K562 (cell line): ENCODE results near the gene PCYT1A. TPM values are rescaled to one million over a fixed set of nuclear protein-coding genes. Genes with fewer than 3 reads are reported as not detected.
A peak's percentile ranks its signal among the peaks of the same experiment; 100 is the strongest.

Source experiments
- CHD1 ChIP-seq: fragments of 200-600 bp; sonication (generic); IDR thresholded peaks from one replicate; pipeline ENCODE4 v1.6.1; 2012; ENCODE audit warnings: mild to moderate bottlenecking, moderate library complexity, low read length, inconsistent platforms
- ESRRA ChIP-seq: fragments of 450-650 bp; IDR thresholded peaks from 2 replicates; pipeline ENCODE4 v1.6.1; 2014; ENCODE audit warnings: low read depth, mild to moderate bottlenecking, moderate library complexity, borderline replicate concordance
- FOXA3 ChIP-seq, 2 experiments: fragments of 450-650 bp in 1 of 2; sonication (generic) in 1 of 2; formaldehyde crosslinking; IDR thresholded peaks in 1 of 2; conservative IDR thresholded peaks in 1 of 2; 2 replicates each; pipeline versions ENCODE4 v1.4.0 to v1.8.0; 2020 to 2022; ENCODE audit warnings: mild to moderate bottlenecking in 2 of 2, missing genetic modification reagents in 1 of 2
- GTF2E2 ChIP-seq: fragments of 200-800 bp; sonication (Bioruptor generic); IDR thresholded peaks from 2 replicates; pipeline ENCODE4 v1.6.1; 2016; ENCODE audit warnings: missing genetic modification characterization, missing compliant biosample characterization
- MEF2D ChIP-seq: conservative IDR thresholded peaks from 2 replicates; pipeline ENCODE4 v1.6.1; 2016; ENCODE audit warnings: low read depth, missing genetic modification characterization, missing compliant biosample characterization
- RFX1 ChIP-seq: fragments of 450-650 bp; IDR thresholded peaks from 2 replicates; pipeline ENCODE4 v1.6.1; 2016; ENCODE audit warnings: mild to moderate bottlenecking, moderate library complexity
- TBP ChIP-seq: optimal IDR thresholded peaks from 2 replicates; pipeline ENCODE3; 2011; ENCODE audit warnings: low read depth, low read length, improper control_type of control experiment
- ZNF766 ChIP-seq: fragments of 200-800 bp; sonication (Bioruptor generic); conservative IDR thresholded peaks from 2 replicates; pipeline ENCODE4 v1.6.1; 2016; ENCODE audit warnings: missing genetic modification characterization, missing compliant biosample characterization
- ZNF77 ChIP-seq: fragments of 250-450 bp; sonication (Bioruptor Pico); IDR thresholded peaks from 2 replicates; pipeline ENCODE4 v1.5.0; 2020
- polyA plus RNA-seq, 8 experiments: library from polyadenylated mRNA; depleted of rRNA in 4 of 8; stranded (reverse) in 5 of 8; unstranded in 3 of 8; fragments of >200 nt; fragmentation: Nextera tagmentation in 2 of 8; fragmentation: Illumina TruSeq in 1 of 8; extraction: Ambion mirVana in 2 of 8; extraction: Trizol in 1 of 8; gene quantifications; 2 replicates each; pipeline versions ENCODE4 v1.2.1 to v1.2.3, GENCODE V29; 2011 to 2014; ENCODE audit warnings: inconsistent platforms in 1 of 8, missing spikeins in 1 of 8
- total RNA-seq, 7 experiments: library from RNA; depleted of rRNA in 6 of 7; stranded (reverse); fragments of >200 nt in 6 of 7; fragmentation: Illumina TruSeq in 2 of 7; extraction: Trizol in 2 of 7; gene quantifications; 2 replicates each; pipeline versions ENCODE4 v1.2.1 to v1.2.3, GENCODE V29; 2011 to 2021; ENCODE audit warnings: low replicate concordance in 1 of 7
- TF ChIP-seq, protein P1 (sequence below), 2 experiments: fragments of 200-800 bp in 1 of 2; sonication (Bioruptor generic) in 1 of 2; sonication (generic) in 1 of 2; formaldehyde crosslinking in 1 of 2; IDR thresholded peaks in 1 of 2; conservative IDR thresholded peaks in 1 of 2; 2 replicates each; pipeline versions ENCODE4 v1.5.0 to v1.6.1; 2016 to 2020; ENCODE audit warnings: missing compliant biosample characterization in 1 of 2, missing genetic modification characterization in 1 of 2, missing genetic modification reagents in 1 of 2
- TF ChIP-seq, protein P2 (sequence below): fragments of 450-650 bp; IDR thresholded peaks from 2 replicates; pipeline ENCODE4 v1.6.1; 2016
- TF ChIP-seq, protein P3 (sequence below), 2 experiments: fragments of 450-650 bp; IDR thresholded peaks; 2 replicates each; pipeline ENCODE4 v1.6.1; 2016
- TF ChIP-seq, protein P4 (sequence below): fragments of 450-650 bp; IDR thresholded peaks from 2 replicates; pipeline ENCODE4 v1.6.1; 2017; ENCODE audit warnings: antibody characterized with exemption, mild to moderate bottlenecking
- TF ChIP-seq, protein P5 (sequence below), 2 experiments: IDR thresholded peaks; 2 replicates each; pipeline ENCODE4 v1.6.1; 2012; ENCODE audit warnings: improper control_type of control experiment in 2 of 2, low read depth in 2 of 2, low read length in 2 of 2, borderline replicate concordance in 1 of 2

PCYT1A gene
- total and polyA plus RNA-seq, 9 of the 15 experiments (the other 6 are each of a cell fraction or from before 2014, with no cell fraction given): 13.4 to 62.8 (median 49.4) TPM

DNA sequence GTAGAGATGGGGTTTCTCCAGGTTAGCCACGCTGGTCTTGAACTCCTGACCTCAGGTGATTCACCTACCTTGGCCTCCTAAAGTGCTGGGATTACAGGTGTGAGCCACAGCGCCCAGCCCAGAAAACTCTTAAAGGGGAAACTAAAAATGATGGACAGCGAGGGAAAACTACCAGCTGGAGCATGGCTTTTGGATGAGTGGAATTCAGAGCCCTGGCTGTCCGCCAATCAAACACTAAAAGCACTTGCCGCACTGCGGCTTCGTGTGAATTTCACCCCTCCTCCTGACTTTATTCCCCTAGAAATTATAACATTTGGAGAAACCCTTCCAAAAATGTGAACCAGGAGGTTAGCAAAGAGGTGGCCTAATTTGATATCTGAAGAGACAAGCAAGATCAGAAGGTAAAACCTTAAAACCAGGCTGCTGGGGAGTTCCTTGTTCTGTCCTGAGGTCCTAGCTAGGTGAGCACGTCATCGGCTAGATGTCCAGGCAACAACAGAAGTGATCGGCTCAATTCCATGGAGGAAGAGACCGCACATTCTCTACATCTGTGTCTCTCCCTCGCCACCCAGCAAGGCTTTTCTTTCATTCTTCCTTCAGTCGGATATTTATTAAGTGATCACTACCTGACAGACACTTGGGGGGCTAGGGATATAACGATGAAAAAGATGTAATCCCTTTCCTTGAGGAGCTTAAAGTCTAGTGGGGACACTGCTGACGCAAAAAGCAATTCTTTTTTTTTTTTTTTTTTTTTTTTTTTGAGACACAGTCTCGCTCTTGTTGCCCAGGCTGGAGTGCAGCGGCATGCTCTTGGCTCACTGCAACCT is 49.0 kb upstream of the PCYT1A start (continued):
- TF ChIP-seq, protein P1, sequence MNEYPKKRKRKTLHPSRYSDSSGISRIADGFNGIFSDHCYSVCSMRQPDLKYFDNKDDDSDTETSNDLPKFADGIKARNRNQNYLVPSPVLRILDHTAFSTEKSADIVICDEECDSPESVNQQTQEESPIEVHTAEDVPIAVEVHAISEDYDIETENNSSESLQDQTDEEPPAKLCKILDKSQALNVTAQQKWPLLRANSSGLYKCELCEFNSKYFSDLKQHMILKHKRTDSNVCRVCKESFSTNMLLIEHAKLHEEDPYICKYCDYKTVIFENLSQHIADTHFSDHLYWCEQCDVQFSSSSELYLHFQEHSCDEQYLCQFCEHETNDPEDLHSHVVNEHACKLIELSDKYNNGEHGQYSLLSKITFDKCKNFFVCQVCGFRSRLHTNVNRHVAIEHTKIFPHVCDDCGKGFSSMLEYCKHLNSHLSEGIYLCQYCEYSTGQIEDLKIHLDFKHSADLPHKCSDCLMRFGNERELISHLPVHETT (CRISPR knock-in tag; conservative IDR thresholded peaks at IDR 0.05 in 1 of 2, IDR thresholded peaks at IDR 0.05 in 1 of 2): 0 out of 4 replicates have a peak, but pooled peaks of 1 of the 2 experiments have one; percentile 14
- TF ChIP-seq, protein P2, sequence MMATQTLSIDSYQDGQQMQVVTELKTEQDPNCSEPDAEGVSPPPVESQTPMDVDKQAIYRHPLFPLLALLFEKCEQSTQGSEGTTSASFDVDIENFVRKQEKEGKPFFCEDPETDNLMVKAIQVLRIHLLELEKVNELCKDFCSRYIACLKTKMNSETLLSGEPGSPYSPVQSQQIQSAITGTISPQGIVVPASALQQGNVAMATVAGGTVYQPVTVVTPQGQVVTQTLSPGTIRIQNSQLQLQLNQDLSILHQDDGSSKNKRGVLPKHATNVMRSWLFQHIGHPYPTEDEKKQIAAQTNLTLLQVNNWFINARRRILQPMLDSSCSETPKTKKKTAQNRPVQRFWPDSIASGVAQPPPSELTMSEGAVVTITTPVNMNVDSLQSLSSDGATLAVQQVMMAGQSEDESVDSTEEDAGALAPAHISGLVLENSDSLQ: peak; percentile 79
- no peak for TF ChIP-seq GTF2E2 (tag)
- TF ChIP-seq ESRRA: no peak
- no peak for TF ChIP-seq MEF2D (tag)
- peak; percentile 11 for TF ChIP-seq TBP
- 0 out of 2 replicates have a peak, but pooled peaks have one; percentile 18 for TF ChIP-seq ZNF766
- TF ChIP-seq CHD1: peak; percentile 40
- peak; percentile 35; the same call in 1 of the 2 replicates for TF ChIP-seq RFX1
- TF ChIP-seq, protein P3, sequence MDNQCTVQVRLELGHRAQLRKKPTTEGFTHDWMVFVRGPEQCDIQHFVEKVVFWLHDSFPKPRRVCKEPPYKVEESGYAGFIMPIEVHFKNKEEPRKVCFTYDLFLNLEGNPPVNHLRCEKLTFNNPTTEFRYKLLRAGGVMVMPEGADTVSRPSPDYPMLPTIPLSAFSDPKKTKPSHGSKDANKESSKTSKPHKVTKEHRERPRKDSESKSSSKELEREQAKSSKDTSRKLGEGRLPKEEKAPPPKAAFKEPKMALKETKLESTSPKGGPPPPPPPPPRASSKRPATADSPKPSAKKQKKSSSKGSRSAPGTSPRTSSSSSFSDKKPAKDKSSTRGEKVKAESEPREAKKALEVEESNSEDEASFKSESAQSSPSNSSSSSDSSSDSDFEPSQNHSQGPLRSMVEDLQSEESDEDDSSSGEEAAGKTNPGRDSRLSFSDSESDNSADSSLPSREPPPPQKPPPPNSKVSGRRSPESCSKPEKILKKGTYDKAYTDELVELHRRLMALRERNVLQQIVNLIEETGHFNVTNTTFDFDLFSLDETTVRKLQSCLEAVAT (IDR thresholded peaks at IDR 0.05): 0 out of 4 replicates have a peak, but pooled peaks of 1 of the 2 experiments have one; percentile 58
- TF ChIP-seq, protein P4, sequence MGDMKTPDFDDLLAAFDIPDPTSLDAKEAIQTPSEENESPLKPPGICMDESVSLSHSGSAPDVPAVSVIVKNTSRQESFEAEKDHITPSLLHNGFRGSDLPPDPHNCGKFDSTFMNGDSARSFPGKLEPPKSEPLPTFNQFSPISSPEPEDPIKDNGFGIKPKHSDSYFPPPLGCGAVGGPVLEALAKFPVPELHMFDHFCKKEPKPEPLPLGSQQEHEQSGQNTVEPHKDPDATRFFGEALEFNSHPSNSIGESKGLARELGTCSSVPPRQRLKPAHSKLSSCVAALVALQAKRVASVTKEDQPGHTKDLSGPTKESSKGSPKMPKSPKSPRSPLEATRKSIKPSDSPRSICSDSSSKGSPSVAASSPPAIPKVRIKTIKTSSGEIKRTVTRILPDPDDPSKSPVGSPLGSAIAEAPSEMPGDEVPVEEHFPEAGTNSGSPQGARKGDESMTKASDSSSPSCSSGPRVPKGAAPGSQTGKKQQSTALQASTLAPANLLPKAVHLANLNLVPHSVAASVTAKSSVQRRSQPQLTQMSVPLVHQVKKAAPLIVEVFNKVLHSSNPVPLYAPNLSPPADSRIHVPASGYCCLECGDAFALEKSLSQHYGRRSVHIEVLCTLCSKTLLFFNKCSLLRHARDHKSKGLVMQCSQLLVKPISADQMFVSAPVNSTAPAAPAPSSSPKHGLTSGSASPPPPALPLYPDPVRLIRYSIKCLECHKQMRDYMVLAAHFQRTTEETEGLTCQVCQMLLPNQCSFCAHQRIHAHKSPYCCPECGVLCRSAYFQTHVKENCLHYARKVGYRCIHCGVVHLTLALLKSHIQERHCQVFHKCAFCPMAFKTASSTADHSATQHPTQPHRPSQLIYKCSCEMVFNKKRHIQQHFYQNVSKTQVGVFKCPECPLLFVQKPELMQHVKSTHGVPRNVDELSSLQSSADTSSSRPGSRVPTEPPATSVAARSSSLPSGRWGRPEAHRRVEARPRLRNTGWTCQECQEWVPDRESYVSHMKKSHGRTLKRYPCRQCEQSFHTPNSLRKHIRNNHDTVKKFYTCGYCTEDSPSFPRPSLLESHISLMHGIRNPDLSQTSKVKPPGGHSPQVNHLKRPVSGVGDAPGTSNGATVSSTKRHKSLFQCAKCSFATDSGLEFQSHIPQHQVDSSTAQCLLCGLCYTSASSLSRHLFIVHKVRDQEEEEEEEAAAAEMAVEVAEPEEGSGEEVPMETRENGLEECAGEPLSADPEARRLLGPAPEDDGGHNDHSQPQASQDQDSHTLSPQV: peak; percentile 33
- TF ChIP-seq, protein P5, sequence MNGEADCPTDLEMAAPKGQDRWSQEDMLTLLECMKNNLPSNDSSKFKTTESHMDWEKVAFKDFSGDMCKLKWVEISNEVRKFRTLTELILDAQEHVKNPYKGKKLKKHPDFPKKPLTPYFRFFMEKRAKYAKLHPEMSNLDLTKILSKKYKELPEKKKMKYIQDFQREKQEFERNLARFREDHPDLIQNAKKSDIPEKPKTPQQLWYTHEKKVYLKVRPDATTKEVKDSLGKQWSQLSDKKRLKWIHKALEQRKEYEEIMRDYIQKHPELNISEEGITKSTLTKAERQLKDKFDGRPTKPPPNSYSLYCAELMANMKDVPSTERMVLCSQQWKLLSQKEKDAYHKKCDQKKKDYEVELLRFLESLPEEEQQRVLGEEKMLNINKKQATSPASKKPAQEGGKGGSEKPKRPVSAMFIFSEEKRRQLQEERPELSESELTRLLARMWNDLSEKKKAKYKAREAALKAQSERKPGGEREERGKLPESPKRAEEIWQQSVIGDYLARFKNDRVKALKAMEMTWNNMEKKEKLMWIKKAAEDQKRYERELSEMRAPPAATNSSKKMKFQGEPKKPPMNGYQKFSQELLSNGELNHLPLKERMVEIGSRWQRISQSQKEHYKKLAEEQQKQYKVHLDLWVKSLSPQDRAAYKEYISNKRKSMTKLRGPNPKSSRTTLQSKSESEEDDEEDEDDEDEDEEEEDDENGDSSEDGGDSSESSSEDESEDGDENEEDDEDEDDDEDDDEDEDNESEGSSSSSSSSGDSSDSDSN (IDR thresholded peaks at IDR 0.05; ENCODE audit: borderline replicate concordance in 1 of 2, low read depth in 2 of 2, low read length in 2 of 2): 0 out of 4 replicates have a peak, but pooled peaks of 1 of the 2 experiments have one; percentile 24
- 0 out of 4 replicates have a peak, but pooled peaks of 1 of the 2 experiments have one; percentile 25 for TF ChIP-seq FOXA3 (CRISPR knock-in tag; conservative IDR thresholded peaks at IDR 0.05 in 1 of 2, IDR thresholded peaks at IDR 0.05 in 1 of 2)
- TF ChIP-seq ZNF77 (CRISPR knock-in tag): no peak
